ENCODE data around the gene RANBP2. TPM values are rescaled to one million over a fixed set of nuclear protein-coding genes. Genes with fewer than 3 reads are reported as not detected.

Gene RANBP2
- polyA plus RNA-seq, 1 donor = 30.9 TPM

- DNase-seq = no peak
Measured at GRCh38 chr2:108778857-108779256, 59.6 kb downstream of the RANBP2 start.

- DNase-seq = no peak
Measured at GRCh38 chr2:108786008-108786353, 66.7 kb downstream of the RANBP2 start.

GRCh38 chr2:108786354-108787215, 67.3 kb downstream of the RANBP2 start, which contains the start of gene CCDC138:
CCDC138 (plus strand) TSS chr2:108786771; CDS start chr2:108786823, 52 bp downstream.
- DNase-seq = peak; percentile 88

GRCh38 chr2:108787216-108787541, 67.9 kb downstream of the RANBP2 start:
- DNase-seq = no peak

- DNase-seq = no peak
Measured at GRCh38 chr2:108803045-108803736, 83.9 kb downstream of the RANBP2 start.

GRCh38 chr2:108805032-108805431, 85.8 kb downstream of the RANBP2 start:
- DNase-seq = no peak

- no peak for DNase-seq
Measured at GRCh38 chr2:108805782-108806181, 86.5 kb downstream of the RANBP2 start.

- DNase-seq = no peak
Measured at GRCh38 chr2:108806371-108807113, 87.3 kb downstream of the RANBP2 start.

GRCh38 chr2:108809936-108810335, 90.7 kb downstream of the RANBP2 start:
- no peak for DNase-seq

- DNase-seq = no peak
Measured at GRCh38 chr2:108810993-108811957, 92.0 kb downstream of the RANBP2 start.

- no peak for DNase-seq
Measured at GRCh38 chr2:108813732-108814131, 94.5 kb downstream of the RANBP2 start.

- no peak for DNase-seq
Measured at GRCh38 chr2:108820482-108820881, 101.2 kb downstream of the RANBP2 start.

GRCh38 chr2:108823286-108823685, 104.0 kb downstream of the RANBP2 start:
- DNase-seq = no peak

- no peak for DNase-seq
Measured at GRCh38 chr2:108824316-108825070, 105.2 kb downstream of the RANBP2 start.

GRCh38 chr2:108825254-108825653, 106.0 kb downstream of the RANBP2 start:
- no peak for DNase-seq

- DNase-seq = peak; percentile 29
Measured at GRCh38 chr2:108825736-108826135, 106.5 kb downstream of the RANBP2 start.

- DNase-seq = no peak
Measured at GRCh38 chr2:108829578-108830310, 110.5 kb downstream of the RANBP2 start.

- no peak for DNase-seq
Measured at GRCh38 chr2:108833219-108833618, 113.9 kb downstream of the RANBP2 start.

GRCh38 chr2:108834620-108835019, 115.3 kb downstream of the RANBP2 start:
- no peak for DNase-seq

GRCh38 chr2:108835040-108835439, 115.8 kb downstream of the RANBP2 start:
- DNase-seq = no peak
